Measurements from ENCODE around the gene RPN1. TPM values are rescaled to one million over a fixed set of nuclear protein-coding genes. Genes with fewer than 3 reads are reported as not detected.
"Not testable (repeated sequence)": the region's sequence is repeated elsewhere in the genome, so short reads cannot be mapped to it uniquely, and the experiment has no call there.

The RPN1 gene
- total RNA-seq, 2 experiments from 2014 or later: 124 to 129 TPM

GRCh38 chr3:128679338-128679737 is 28.7 kb upstream of the RPN1 start:
- intact Hi-C loops (cut with micrococcal nuclease): no loop called here
- Mint-ChIP-seq H3K9me3 (no peaks in the 10 kb centered on the region), H3K4me1 (ENCODE audit: low read depth) (peaks cover 22% of the 10 kb centered on the region), H3K36me3 (ENCODE audit: low read depth) (no peaks in the 10 kb centered on the region), H3K27ac (no peak overlapping the region), H3K27me3 (ENCODE audit: low read depth) (no peaks in the 10 kb centered on the region), H3K4me3 (no peak overlapping the region)
- DNase-seq: no peak
- CTCF ChIA-PET: interaction anchor here (1.3 to 4.7 kb wide), 10 partner anchors 18 to 214 kb away, joined by 3 to 101 read pairs (median 12); partner anchors contain the start of gene ACAD9

- intact Hi-C loops (cut with micrococcal nuclease); H3K9me3 Mint-ChIP-seq; H3K4me3 Mint-ChIP-seq; H3K27me3 Mint-ChIP-seq (ENCODE audit: low read depth); H3K27ac Mint-ChIP-seq; DNase-seq; H3K36me3 Mint-ChIP-seq (ENCODE audit: low read depth): not testable (repeated sequence)
- CTCF ChIA-PET: interaction anchor here (0.8 kb wide), 1 partner anchor 132 kb away, joined by 3 read pairs; no protein-coding TSS in a partner anchor
- peaks cover 10% of the 10 kb centered on the region for H3K4me1 Mint-ChIP-seq (ENCODE audit: low read depth)
Measured at GRCh38 chr3:128675802-128676201, 25.2 kb upstream of the RPN1 start.

DNA sequence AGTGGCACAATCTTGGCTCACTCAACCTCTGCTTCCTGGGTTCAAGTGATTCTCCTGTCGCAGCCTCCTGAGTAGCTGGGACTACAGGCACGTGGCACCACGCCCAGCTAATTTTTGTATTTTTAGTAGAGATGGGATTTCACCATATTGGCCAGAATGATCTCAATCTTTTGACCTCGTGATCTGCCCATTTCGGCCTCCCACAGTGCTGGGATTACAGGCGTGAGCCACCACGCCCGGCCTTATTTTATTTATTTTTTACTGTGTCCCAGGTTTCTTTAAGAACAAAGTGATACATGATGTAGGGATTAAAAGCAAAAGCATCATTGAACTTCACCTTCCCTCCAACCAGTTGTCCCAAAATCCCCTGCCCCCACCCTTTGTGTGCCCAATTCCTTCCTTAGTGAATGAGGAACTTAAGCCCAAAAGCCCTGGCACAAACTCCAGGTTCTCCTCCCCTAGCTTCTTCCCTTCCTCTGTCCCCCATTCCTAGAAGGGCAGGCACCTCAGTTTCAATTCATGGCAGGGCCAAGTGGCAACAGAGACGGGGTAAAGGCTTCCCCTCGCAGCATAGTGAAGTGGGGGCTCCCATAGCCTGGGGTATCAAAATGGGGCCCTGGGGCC is 23.7 kb upstream of the RPN1 start:
- no peaks in the 10 kb centered on the region for H3K27me3 Mint-ChIP-seq (ENCODE audit: low read depth)
- H3K27ac Mint-ChIP-seq: no peak overlapping the region
- no peaks in the 10 kb centered on the region for H3K9me3 Mint-ChIP-seq
- H3K4me3 Mint-ChIP-seq: no peak overlapping the region
- intact Hi-C loops (cut with micrococcal nuclease): no loop called here
- H3K36me3 Mint-ChIP-seq (ENCODE audit: low read depth): no peaks in the 10 kb centered on the region
- CTCF ChIA-PET: interaction anchor here (0.7 kb wide), 1 partner anchor 42 kb away, joined by 4 read pairs; no protein-coding TSS in a partner anchor
- peaks cover 5% of the 10 kb centered on the region for H3K4me1 Mint-ChIP-seq (ENCODE audit: low read depth)
- DNase-seq: no peak

DNA sequence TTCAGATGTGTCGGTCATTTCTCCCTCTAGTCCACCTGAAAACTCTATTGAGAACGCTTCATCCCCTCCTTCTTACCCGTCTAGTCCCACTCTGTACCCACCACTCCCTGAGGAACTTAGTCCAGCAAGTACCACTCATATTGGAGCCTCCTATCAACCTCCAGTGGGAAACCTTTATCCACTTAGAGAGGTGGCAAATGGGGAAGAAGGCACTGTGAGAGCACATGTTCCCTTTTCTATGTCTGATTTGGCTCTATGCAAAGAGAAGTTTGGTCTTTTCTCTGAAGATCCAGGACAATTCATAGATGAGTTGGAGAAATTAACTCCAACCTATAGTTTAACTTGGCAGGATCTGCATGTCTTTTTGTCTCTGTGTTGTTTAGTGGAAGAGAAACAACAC is 17.0 kb upstream of the RPN1 start:
- no peak overlapping the region for H3K4me3 Mint-ChIP-seq
- peaks cover 2% of the 10 kb centered on the region for H3K4me1 Mint-ChIP-seq (ENCODE audit: low read depth)
- no peaks in the 10 kb centered on the region for H3K9me3 Mint-ChIP-seq
- DNase-seq: no peak
- intact Hi-C loops (cut with micrococcal nuclease): no loop called here
- H3K27ac Mint-ChIP-seq: no peak overlapping the region
- H3K36me3 Mint-ChIP-seq (ENCODE audit: low read depth): no peaks in the 10 kb centered on the region
- H3K27me3 Mint-ChIP-seq (ENCODE audit: low read depth): no peaks in the 10 kb centered on the region
- CTCF ChIA-PET: interaction anchor here (0.7 kb wide), 1 partner anchor 11 kb away, joined by 3 read pairs; no protein-coding TSS in a partner anchor

DNA sequence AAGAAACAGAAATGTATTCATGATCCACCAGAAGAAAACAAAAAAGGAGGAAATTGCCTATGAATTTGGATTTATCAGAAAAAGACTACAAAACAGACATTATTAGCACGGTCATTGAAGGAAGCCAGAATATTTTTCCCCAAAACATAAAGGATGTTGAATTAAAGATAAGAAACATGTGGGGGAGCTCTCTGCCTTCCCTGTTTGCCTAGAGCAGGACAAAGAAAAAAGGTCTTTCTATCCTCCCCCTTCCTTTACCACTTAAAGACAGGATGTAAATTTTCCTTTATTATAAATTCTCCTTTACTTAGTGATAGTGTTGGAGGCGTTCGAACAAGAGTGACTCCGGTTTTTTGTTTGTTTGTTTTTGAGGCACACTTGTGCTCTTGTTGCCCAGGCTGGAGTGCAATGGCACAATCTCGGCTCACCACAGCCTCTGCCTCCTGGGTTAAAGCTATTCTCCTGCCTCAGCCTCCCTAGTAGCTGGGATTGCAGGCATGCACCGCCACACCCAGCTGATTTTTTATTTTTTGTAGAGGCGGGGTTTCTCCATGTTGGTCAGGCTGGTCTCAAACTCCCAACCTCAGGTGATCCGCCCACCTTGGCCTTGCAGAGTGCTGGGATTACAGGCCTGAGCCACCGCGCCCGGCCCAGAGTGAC is 14.9 kb upstream of the RPN1 start:
- no peaks in the 10 kb centered on the region for H3K36me3 Mint-ChIP-seq (ENCODE audit: low read depth)
- H3K27ac Mint-ChIP-seq: no peak overlapping the region

DNA sequence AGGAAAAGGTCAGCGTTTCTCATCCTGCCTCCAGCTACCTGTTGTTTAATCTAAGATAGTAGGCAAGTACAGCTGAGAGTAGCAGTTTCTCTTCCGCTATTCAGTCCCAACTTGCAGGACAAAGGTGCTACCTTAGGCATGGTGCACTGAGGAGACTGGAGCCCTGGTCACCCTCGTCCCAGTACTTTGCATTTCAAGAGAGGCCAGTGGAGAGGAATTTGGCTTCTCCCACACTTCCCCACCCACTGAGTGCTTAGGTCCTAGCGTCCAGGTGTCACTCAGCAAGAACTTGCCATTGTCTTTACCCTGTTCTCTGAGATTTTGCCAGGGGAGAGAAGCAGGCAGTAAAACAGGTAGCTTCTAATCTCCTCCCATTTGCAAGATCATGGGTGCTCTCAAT is 12.5 kb upstream of the RPN1 start:
- H3K4me1 Mint-ChIP-seq (ENCODE audit: low read depth): peaks cover 2% of the 10 kb centered on the region
- intact Hi-C loops (cut with micrococcal nuclease): no loop called here
- DNase-seq: no peak
- no peaks in the 10 kb centered on the region for H3K36me3 Mint-ChIP-seq (ENCODE audit: low read depth)
- H3K27me3 Mint-ChIP-seq (ENCODE audit: low read depth): no peaks in the 10 kb centered on the region
- H3K27ac Mint-ChIP-seq: no peak overlapping the region
- no peak overlapping the region for H3K4me3 Mint-ChIP-seq
- CTCF ChIA-PET: interaction anchor here (1.0 kb wide), 2 partner anchors 17 to 182 kb away, joined by 3 to 4 read pairs; no protein-coding TSS in a partner anchor
- H3K9me3 Mint-ChIP-seq: no peaks in the 10 kb centered on the region

More for the DNA sequence above, 14.9 kb upstream of the RPN1 start:
- H3K4me3 Mint-ChIP-seq: no peak overlapping the region
- no peaks in the 10 kb centered on the region for H3K9me3 Mint-ChIP-seq
- peaks cover 2% of the 10 kb centered on the region for H3K4me1 Mint-ChIP-seq (ENCODE audit: low read depth)
- H3K27me3 Mint-ChIP-seq (ENCODE audit: low read depth): no peaks in the 10 kb centered on the region
- intact Hi-C loops (cut with micrococcal nuclease): no loop called here
- DNase-seq: no peak
- CTCF ChIA-PET: no interaction called here

DNA sequence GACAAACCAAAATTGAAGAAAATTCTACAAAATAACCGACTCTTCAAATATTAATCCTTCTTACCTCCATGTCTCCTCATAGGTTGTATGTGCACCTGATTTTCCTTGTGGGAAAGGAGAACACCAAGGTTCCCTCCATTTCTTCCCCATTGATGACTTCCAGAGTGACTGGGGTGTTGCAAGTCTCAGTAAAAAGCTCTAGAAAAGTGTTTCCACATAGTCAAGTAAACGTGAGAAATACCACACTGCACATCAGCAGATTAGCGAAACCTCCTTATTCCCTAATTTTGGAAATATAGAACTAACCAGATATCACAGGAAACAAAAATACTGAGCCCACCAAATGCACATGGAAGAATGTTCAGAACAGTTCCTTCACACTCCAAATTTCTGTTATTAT is 4.9 kb upstream of the RPN1 start:
- CTCF ChIA-PET: interaction anchor here (1.0 to 2.4 kb wide), 2 partner anchors 25 to 38 kb away, joined by 3 to 14 read pairs; no protein-coding TSS in a partner anchor
- Mint-ChIP-seq H3K4me1 (ENCODE audit: low read depth) (peaks cover 6% of the 10 kb centered on the region), H3K27ac (no peak overlapping the region), H3K4me3 (no peak overlapping the region), H3K9me3 (no peaks in the 10 kb centered on the region), H3K27me3 (ENCODE audit: low read depth) (no peaks in the 10 kb centered on the region), H3K36me3 (ENCODE audit: low read depth) (no peaks in the 10 kb centered on the region)
- intact Hi-C loops (cut with micrococcal nuclease): no loop called here
- no peak for DNase-seq

GRCh38 chr3:128653993-128654805 is 3.6 kb upstream of the RPN1 start:
- peak overlapping the region; percentile 78 for H3K4me3 Mint-ChIP-seq
- CTCF ChIA-PET: interaction anchor here (0.8 to 2.4 kb wide), 7 partner anchors 26 to 269 kb away, joined by 3 to 15 read pairs (median 4); no protein-coding TSS in a partner anchor
- H3K9me3 Mint-ChIP-seq; H3K36me3 Mint-ChIP-seq (ENCODE audit: low read depth); H3K4me1 Mint-ChIP-seq (ENCODE audit: low read depth); H3K27me3 Mint-ChIP-seq (ENCODE audit: low read depth): not testable (repeated sequence)
- intact Hi-C loops (cut with micrococcal nuclease): loop anchor here (1.0 to 5.0 kb wide), 2 partner anchors 26 to 363 kb away; no protein-coding TSS in a partner anchor
- peak; percentile 54 for DNase-seq
- H3K27ac Mint-ChIP-seq: peak overlapping the region; percentile 40

DNA sequence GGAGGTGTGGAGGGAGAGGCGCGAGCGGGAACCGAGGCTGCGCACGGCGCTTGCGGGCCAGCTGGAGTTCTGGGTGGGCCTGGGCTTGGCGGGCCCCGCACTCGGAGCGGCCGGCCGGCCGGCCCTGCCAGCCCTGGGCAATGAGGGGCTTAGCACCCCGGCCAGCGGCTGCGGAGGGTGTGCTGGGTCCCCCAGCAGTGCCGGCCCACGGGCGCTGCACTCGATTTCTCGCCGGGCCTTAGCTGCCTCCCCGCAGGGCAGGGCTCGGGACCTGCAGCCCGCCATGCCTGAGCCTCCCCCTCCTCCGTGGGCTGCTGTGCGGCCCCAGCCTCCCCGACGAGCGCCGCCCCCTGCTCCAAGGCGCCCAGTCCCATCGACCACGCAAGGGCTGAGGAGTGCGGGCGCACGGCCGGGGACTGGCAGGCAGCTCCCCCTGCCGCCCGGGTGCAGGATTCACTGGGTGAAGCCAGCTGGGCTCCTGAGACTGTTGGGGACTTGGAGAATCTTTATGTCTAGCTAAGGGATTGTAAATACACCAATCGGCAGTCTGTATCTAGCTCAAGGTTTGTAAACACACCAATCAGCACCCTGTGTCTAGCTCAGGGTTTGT is 2.9 kb upstream of the RPN1 start:
- H3K4me3 Mint-ChIP-seq: peak overlapping the region; percentile 78
- intact Hi-C loops (cut with micrococcal nuclease): loop anchor here (5.0 kb wide), 1 partner anchor 364 kb away; no protein-coding TSS in a partner anchor
- H3K27ac Mint-ChIP-seq: peak overlapping the region; percentile 40
- H3K9me3 Mint-ChIP-seq; H3K27me3 Mint-ChIP-seq (ENCODE audit: low read depth); H3K36me3 Mint-ChIP-seq (ENCODE audit: low read depth): not testable (repeated sequence)
- peak; percentile 70 for DNase-seq
- CTCF ChIA-PET: interaction anchor here (0.8 to 2.4 kb wide), 6 partner anchors 27 to 270 kb away, joined by 3 to 15 read pairs (median 4); no protein-coding TSS in a partner anchor
- peaks cover 15% of the 10 kb centered on the region for H3K4me1 Mint-ChIP-seq (ENCODE audit: low read depth)

DNA sequence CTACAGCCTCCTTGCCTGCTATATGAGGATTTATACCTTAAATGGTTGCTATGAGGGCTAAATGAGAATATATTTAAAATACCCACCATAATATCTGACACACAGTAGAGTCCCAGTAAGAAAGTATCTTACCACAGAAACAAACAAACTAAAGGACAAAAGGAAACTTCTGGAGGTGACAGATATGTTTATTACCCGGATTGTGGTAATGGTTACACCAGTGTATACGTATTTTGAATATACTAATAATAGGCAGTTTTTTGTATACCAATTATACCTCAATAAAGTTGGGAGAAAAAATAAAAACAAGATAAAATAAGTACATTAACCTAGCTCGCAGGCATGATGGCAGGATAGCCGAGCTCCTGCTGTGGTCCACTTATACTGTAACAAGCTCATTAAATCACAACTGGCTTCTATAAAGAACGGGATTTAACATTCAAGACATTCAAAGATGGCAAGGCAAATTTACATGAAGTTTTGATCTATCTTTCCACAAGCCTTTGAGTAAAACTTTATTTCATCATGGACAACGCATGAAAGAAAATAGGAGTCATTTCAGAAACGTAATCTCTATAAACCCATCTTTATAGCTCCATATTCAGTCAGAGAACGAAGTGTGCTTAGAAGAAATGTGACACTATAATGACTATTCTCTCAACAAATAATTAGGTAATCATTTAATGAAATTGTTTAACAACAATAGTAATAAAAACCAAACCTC is 1.5 kb downstream of the RPN1 start:
- intact Hi-C loops (cut with micrococcal nuclease): no loop called here
- CTCF ChIA-PET: interaction anchor here (0.7 to 0.9 kb wide), 2 partner anchors 8 to 320 kb away, joined by 3 to 4 read pairs; no protein-coding TSS in a partner anchor
- H3K4me3 Mint-ChIP-seq: peak overlapping the region; percentile 83
- H3K36me3 Mint-ChIP-seq (ENCODE audit: low read depth): peaks cover 17% of the 10 kb centered on the region
- H3K9me3 Mint-ChIP-seq: no peaks in the 10 kb centered on the region
- H3K27me3 Mint-ChIP-seq (ENCODE audit: low read depth): no peaks in the 10 kb centered on the region
- DNase-seq: no peak
- peaks cover 33% of the 10 kb centered on the region for H3K4me1 Mint-ChIP-seq (ENCODE audit: low read depth)
- peak overlapping the region; percentile 67 for H3K27ac Mint-ChIP-seq

- H3K27me3 Mint-ChIP-seq (ENCODE audit: low read depth): no peaks in the 10 kb centered on the region
- H3K4me3 Mint-ChIP-seq: peak overlapping the region; percentile 83
- CTCF ChIA-PET: no interaction called here
- peaks cover 31% of the 10 kb centered on the region for H3K4me1 Mint-ChIP-seq (ENCODE audit: low read depth)
- no peak for DNase-seq
- H3K27ac Mint-ChIP-seq: no peak overlapping the region
- intact Hi-C loops (cut with micrococcal nuclease): no loop called here
- H3K9me3 Mint-ChIP-seq: no peaks in the 10 kb centered on the region
- H3K36me3 Mint-ChIP-seq (ENCODE audit: low read depth): peaks cover 20% of the 10 kb centered on the region
Measured at GRCh38 chr3:128648402-128648801, 2.2 kb downstream of the RPN1 start.
